ENCODE data around the gene ZFYVE28.

Gene ZFYVE28

GRCh38 chr4:2378898-2379297 is 39.5 kb downstream of the ZFYVE28 start:
- ChIA-PET POLR2A (no interaction called here), CTCF (interaction anchor here (1.2 kb wide), 1 partner anchor 12 kb away, joined by 4 read pairs; no protein-coding TSS in a partner anchor)
- no peak for DNase-seq (ENCODE audit: extremely low spot score)
- TF ChIP-seq CTCF (IDR thresholded peaks at IDR 0.05; ENCODE audit: control extremely low read depth, extremely low read depth, low read depth, missing control alignments): no peak

GRCh38 chr4:2378401-2378800 is 40.0 kb downstream of the ZFYVE28 start:
- DNase-seq (ENCODE audit: extremely low spot score): no peak
- ChIA-PET CTCF (no interaction called here), POLR2A (no interaction called here)
- no peak for TF ChIP-seq CTCF (IDR thresholded peaks at IDR 0.05; ENCODE audit: control extremely low read depth, extremely low read depth, low read depth, missing control alignments)

- ChIA-PET CTCF (interaction anchor here (1.5 kb wide), 1 partner anchor 10 kb away, joined by 5 read pairs; no protein-coding TSS in a partner anchor), POLR2A (no interaction called here)
- TF ChIP-seq CTCF (IDR thresholded peaks at IDR 0.05; ENCODE audit: control extremely low read depth, extremely low read depth, low read depth, missing control alignments): no peak
- no peak for DNase-seq (ENCODE audit: extremely low spot score)
These were observed 41.2 kb downstream of the ZFYVE28 start for GRCh38 chr4:2377241-2377640.

- TF ChIP-seq CTCF (IDR thresholded peaks at IDR 0.05; ENCODE audit: control extremely low read depth, extremely low read depth, low read depth, missing control alignments): no peak
- ChIA-PET POLR2A (no interaction called here), CTCF (no interaction called here)
- DNase-seq (ENCODE audit: extremely low spot score): no peak
These were observed 43.0 kb downstream of the ZFYVE28 start for GRCh38 chr4:2375427-2375826.

GRCh38 chr4:2373532-2373931 is 44.9 kb downstream of the ZFYVE28 start:
- TF ChIP-seq CTCF (IDR thresholded peaks at IDR 0.05; ENCODE audit: control extremely low read depth, extremely low read depth, low read depth, missing control alignments): no peak
- DNase-seq (ENCODE audit: extremely low spot score): no peak
- ChIA-PET POLR2A (no interaction called here), CTCF (no interaction called here)

GRCh38 chr4:2372488-2373030 is 45.9 kb downstream of the ZFYVE28 start:
- TF ChIP-seq CTCF (IDR thresholded peaks at IDR 0.05; ENCODE audit: control extremely low read depth, extremely low read depth, low read depth, missing control alignments): no peak
- DNase-seq (ENCODE audit: extremely low spot score): no peak
- ChIA-PET POLR2A (no interaction called here), CTCF (no interaction called here)
